GM19372 (cell line): ENCODE measurements around the gene RMND5A.

Experiments used
- ATAC-seq: cut with Tn5 transposase; IDR thresholded peaks from one replicate; pipeline ENCODE4 v1.9.1; 2021; ENCODE audit warnings: mild to moderate bottlenecking, low read depth, moderate library complexity; ENCODE audit not compliant: unreplicated experiment

Gene RMND5A

DNA sequence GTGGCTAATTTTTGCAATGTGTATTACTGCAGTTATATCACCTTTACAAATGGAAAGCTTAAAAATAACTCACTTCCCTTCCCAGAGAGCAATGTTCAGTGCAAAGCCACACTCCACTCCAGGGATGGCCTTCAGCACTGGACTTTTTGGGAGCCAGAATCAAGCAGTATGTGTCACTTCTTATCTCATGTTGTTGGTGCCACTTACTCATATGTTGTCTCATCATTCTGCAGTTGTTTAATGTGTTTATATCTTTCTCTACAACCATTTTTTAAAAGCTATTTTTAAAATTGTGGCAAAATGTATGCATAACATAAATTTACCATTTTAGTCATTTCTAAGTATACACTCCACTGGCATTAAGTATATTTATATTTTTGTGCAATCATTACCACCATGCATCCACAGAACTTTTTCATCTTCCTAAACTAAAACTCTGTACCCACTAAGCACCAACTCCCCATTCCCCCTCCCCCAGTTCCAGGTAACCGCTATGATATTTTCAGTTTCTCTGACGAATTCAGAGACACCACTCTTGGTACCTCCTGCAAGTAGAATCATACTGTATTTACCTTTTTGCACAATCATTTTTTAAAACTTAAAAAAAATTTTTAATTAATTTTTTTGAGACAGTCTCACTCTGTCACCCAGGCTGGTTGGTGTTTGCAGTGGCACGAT lies 102.7 kb downstream of the RMND5A start:
- ATAC-seq, result no peak

DNA sequence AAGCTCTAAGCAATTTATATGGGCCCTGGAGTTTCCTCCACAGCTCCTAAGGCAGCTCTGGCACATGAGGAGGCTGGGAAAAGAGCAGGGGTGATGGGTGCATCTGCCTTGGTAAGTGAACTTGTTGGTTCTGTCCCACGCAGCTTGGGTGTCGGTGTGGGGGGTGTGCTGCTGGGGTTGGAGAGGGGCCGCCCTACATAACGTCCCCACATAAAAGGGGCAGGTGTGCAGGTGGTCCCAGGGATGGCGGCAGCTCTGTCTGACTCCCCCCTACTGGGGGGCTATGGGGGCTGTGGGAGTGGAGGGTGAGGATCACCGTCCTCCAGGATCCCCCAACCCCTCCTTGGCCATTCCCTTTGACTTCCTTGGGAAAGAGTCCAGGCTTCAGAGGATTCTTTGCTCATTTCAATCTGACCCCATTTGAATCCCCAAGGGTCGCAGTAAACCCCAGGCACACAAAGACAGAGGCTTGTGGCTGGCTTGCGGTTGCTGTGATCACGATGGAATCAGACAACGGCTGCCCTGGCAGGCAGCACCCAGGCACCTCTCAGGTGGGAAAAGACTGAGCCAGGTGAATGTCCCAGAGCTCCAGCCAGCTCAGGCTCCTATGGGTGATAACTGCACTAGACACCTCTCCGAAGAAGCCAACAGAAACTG lies 105.1 kb downstream of the RMND5A start:
- ATAC-seq, result no peak

DNA sequence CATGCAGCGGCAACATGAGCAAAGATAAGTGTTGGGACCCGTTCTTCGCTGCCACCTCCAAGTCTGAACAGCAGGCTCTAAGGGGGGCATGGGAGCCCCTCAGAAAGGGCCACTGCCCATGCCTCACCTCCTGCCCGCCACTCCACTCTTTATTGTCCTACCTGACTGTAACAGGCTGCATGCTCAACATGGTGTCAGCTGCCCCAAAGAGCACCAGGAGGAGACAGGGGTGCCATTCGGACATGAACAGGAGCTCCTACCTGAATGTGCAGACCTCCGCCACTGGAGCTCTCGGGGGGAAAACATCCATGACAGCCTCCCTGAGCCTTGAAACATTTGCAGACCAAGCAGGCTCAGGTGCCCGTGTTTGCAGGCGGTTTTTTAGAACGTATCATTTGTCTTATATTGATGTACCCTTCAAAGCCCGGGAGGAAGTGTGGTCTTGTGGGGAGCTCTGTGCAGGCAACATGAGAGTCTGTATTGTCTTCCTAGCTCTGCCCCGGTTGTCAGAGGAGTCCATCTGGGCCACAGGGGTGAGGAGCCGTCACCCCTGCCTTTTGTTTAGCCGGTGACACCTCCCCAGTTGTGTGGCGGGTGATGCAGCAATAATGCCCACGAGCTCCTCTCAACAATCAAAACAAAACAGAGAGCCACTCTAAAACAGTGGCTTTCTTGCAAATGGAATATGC lies 105.7 kb downstream of the RMND5A start:
- no peak for ATAC-seq

DNA sequence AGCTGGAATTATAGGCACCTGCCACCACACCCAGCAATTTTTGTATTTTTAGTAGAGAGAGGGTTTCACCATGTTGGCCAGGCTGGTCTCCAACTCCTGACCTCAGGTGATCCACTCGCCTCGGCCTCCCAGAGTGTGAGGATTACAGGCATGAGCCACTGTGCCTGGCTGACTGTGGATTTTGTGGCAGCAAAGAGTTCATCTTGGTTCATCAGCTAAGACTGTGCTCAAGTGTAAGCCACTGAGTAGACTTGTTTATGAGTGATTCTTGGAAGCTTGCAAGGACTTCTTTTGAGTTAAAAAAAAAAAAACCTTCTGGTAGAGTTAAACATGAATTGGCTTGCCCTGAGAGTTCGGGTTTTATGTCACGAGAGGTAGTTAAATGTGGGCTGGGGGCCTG lies 106.9 kb downstream of the RMND5A start:
- ATAC-seq, result no peak
